CD14-positive monocyte (primary cell): ENCODE results near the gene MOGAT2. TPM values are rescaled to one million over a fixed set of nuclear protein-coding genes. Genes with fewer than 3 reads are reported as not detected.

Source experiments
- DNase-seq, 3 donors: peaks; one replicate each; pipeline ENCODE4 v3.0.0-alpha.2; 2011 to 2022
- H2AFZ ChIP-seq: 2 replicates; pipeline ENCODE4 v1.6.0; 2012; ENCODE audit warnings: mild to moderate bottlenecking, low read depth, low read length, inconsistent platforms; ENCODE audit not compliant: insufficient read depth, poor library complexity, severe bottlenecking
- H3K27ac ChIP-seq, 2 donors: 1 replicate in 1 of 2; 2 replicates in 1 of 2; pipeline ENCODE4 v1.5.1; 2012 to 2013; ENCODE audit warnings: low read length in 2 of 2, control low read depth in 1 of 2, inconsistent platforms in 1 of 2, low read depth in 1 of 2, mild to moderate bottlenecking in 1 of 2
- H3K27me3 ChIP-seq, 2 donors: one replicate each; pipeline versions ENCODE4 v1.6.0 to v1.6.1; 2011 to 2013; ENCODE audit warnings: low read length in 2 of 2; ENCODE audit not compliant: control insufficient read depth in 2 of 2, insufficient read depth in 2 of 2
- H3K36me3 ChIP-seq, 2 donors: replicated peaks in 1 of 2; 1 replicate in 1 of 2; 2 replicates in 1 of 2; pipeline versions ENCODE4 v1.5.1 to v1.6.1; 2012 to 2013; ENCODE audit warnings: low read length in 2 of 2, control low read depth in 1 of 2, inconsistent platforms in 1 of 2, mild to moderate bottlenecking in 1 of 2; ENCODE audit not compliant: insufficient read depth in 2 of 2, control insufficient read depth in 1 of 2
- H3K4me1 ChIP-seq, 2 donors: 1 replicate in 1 of 2; 2 replicates in 1 of 2; pipeline versions ENCODE4 v1.5.1 to v1.6.1; 2012 to 2013; ENCODE audit warnings: low read length in 2 of 2, control low read depth in 1 of 2, inconsistent platforms in 1 of 2, mild to moderate bottlenecking in 1 of 2, moderate library complexity in 1 of 2; ENCODE audit not compliant: insufficient read depth in 2 of 2, control insufficient read depth in 1 of 2
- H3K4me2 ChIP-seq: replicated peaks from 2 replicates; pipeline ENCODE3; 2012; ENCODE audit warnings: low read length, moderate library complexity, mild to moderate bottlenecking; ENCODE audit not compliant: poor library complexity, severe bottlenecking; ENCODE audit errors: extremely low read depth
- H3K4me3 ChIP-seq, 3 experiments: fragments of 200-600 bp in 1 of 3; sonication (generic) in 1 of 3; replicated peaks in 1 of 3; 1 replicate in 2 of 3; 2 replicates in 1 of 3; pipeline ENCODE4 v1.5.1; 2011 to 2013; ENCODE audit warnings: low read length in 3 of 3, mild to moderate bottlenecking in 3 of 3, control low read depth in 2 of 3, low read depth in 2 of 3, inconsistent platforms in 1 of 3, moderate library complexity in 1 of 3
- H3K79me2 ChIP-seq: 2 replicates; pipeline ENCODE4 v1.6.0; 2012; ENCODE audit warnings: mild to moderate bottlenecking, control low read depth, inconsistent platforms, low read length, moderate library complexity; ENCODE audit not compliant: insufficient read depth
- H3K9ac ChIP-seq: 2 replicates; pipeline ENCODE4 v1.6.0; 2017; ENCODE audit warnings: low read length, mild to moderate bottlenecking; ENCODE audit not compliant: insufficient read depth, poor library complexity, severe bottlenecking
- H3K9me3 ChIP-seq, 2 donors: replicated peaks in 1 of 2; 1 replicate in 1 of 2; 2 replicates in 1 of 2; pipeline versions ENCODE4 v1.5.1 to v1.6.1; 2012 to 2013; ENCODE audit warnings: low read length in 2 of 2, control low read depth in 1 of 2; ENCODE audit not compliant: control insufficient read depth in 1 of 2, insufficient read depth in 1 of 2
- H4K20me1 ChIP-seq: 2 replicates; pipeline ENCODE4 v1.6.0; 2012; ENCODE audit warnings: mild to moderate bottlenecking, low read length, control low read depth, moderate library complexity; ENCODE audit not compliant: insufficient read depth
- H3K27ac Mint-ChIP-seq, 7 donors: one replicate each; pipeline ENCODE4 v1.8.0; 2020; ENCODE audit warnings: mild to moderate bottlenecking in 7 of 7, mixed read lengths in 7 of 7, moderate library complexity in 6 of 7, inconsistent platforms in 2 of 7
- H3K27me3 Mint-ChIP-seq, 3 donors: one replicate each; pipeline ENCODE4 v1.8.0; 2021 to 2022; ENCODE audit warnings: low read depth in 3 of 3, mild to moderate bottlenecking in 3 of 3, mixed read lengths in 3 of 3, moderate library complexity in 3 of 3, inconsistent platforms in 1 of 3
- H3K36me3 Mint-ChIP-seq, 2 donors: one replicate each; pipeline ENCODE4 v1.8.0; 2020; ENCODE audit warnings: mixed read lengths in 2 of 2, inconsistent platforms in 1 of 2, mild to moderate bottlenecking in 1 of 2
- H3K4me1 Mint-ChIP-seq: one replicate; pipeline ENCODE4 v1.8.0; 2020; ENCODE audit warnings: mild to moderate bottlenecking, mixed read lengths
- H3K4me3 Mint-ChIP-seq, 2 donors: one replicate each; pipeline ENCODE4 v1.8.0; 2020; ENCODE audit warnings: mild to moderate bottlenecking in 2 of 2, mixed read lengths in 2 of 2, moderate library complexity in 1 of 2
- H3K9me3 Mint-ChIP-seq, 7 donors: one replicate each; pipeline ENCODE4 v1.8.0; 2020 to 2022; ENCODE audit warnings: mixed read lengths in 7 of 7, mild to moderate bottlenecking in 6 of 7, moderate library complexity in 6 of 7, inconsistent platforms in 2 of 7
- WGBS: methylation state at CpG from one replicate; pipeline ENCODE4 v1.1.5; 2013; ENCODE audit warnings: missing lambda C conversion rate; ENCODE audit not compliant: insufficient coverage; 5-methylcytosine and 5-hydroxymethylcytosine counted together
- intact Hi-C, 2 donors: fragments of 100-400 bp; cut with micrococcal nuclease; formaldehyde crosslinking; loops; one replicate each; pipeline versions ENCODE4 v1.15.0 to v1.15.1; 2023
- polyA plus RNA-seq, 3 donors: library from polyadenylated mRNA; depleted of rRNA in 1 of 3; unstranded in 2 of 3; stranded (reverse) in 1 of 3; fragments of 300-500 nt in 2 of 3; fragments of >200 nt in 1 of 3; fragmentation: Illumina TruSeq in 2 of 3; gene quantifications; 1 replicate in 2 of 3; 2 replicates in 1 of 3; pipeline ENCODE4 v1.2.3, GENCODE V29; 2012 to 2021
- TF ChIP-seq, protein P1 (sequence below): fragments of 200-600 bp; IDR thresholded peaks from one replicate; pipeline ENCODE4 v1.8.0; 2022; ENCODE audit warnings: antibody characterized with exemption, mild to moderate bottlenecking

Gene MOGAT2
- polyA plus RNA-seq, 3 donors, result not detected

DNA sequence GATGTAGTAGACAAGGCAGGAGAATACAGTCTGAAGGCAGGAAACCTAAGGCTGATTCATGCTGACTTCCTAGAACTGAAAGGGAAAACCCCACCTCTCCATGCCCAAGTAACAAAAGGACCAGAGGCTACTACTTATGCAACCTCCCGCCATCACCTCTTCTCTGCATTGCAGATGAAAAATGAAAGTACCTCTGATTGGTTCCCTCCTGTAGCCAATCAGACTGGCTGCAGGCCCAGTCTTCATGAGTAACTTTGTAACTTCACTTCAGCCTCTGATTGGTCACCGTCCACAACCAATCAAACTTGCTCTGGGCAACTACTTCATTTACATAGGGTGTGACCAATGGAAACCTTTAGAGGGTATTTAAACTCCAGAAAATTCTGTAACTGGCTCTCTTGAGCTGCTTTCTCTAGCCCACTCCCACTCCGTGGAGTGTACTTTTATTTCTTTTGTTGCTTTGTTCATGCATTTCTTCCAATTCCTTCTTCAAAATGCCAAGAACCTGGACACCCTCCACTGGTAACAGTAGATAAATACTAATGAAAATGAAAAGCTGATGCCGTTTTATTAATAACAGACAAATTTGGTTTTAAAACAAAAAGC lies 43.6 kb upstream of the MOGAT2 start:
- no peak overlapping the region for H3K4me2 ChIP-seq
- Mint-ChIP-seq H3K4me3 (peak overlapping the region in 1 of 2 donors; percentile 44), H3K4me1 (peaks cover under 1% of the 10 kb centered on the region), H3K27ac (no peak overlapping the region), H3K27me3 (peaks cover 52 to 69% (median 56%) of the 10 kb centered on the region in 3 donors), H3K36me3 (no peaks in the 10 kb centered on the region), H3K9me3 (peaks cover 4 to 29% (median 19%) of the 10 kb centered on the region in 7 donors)
- peaks cover under 1 to 1% of the 10 kb centered on the region in 2 donors for H3K4me1 ChIP-seq
- no peaks in the 10 kb centered on the region for H3K36me3 ChIP-seq
- no peak overlapping the region for H3K4me3 ChIP-seq
- no peaks in the 10 kb centered on the region for H3K79me2 ChIP-seq
- TF ChIP-seq, protein P1, sequence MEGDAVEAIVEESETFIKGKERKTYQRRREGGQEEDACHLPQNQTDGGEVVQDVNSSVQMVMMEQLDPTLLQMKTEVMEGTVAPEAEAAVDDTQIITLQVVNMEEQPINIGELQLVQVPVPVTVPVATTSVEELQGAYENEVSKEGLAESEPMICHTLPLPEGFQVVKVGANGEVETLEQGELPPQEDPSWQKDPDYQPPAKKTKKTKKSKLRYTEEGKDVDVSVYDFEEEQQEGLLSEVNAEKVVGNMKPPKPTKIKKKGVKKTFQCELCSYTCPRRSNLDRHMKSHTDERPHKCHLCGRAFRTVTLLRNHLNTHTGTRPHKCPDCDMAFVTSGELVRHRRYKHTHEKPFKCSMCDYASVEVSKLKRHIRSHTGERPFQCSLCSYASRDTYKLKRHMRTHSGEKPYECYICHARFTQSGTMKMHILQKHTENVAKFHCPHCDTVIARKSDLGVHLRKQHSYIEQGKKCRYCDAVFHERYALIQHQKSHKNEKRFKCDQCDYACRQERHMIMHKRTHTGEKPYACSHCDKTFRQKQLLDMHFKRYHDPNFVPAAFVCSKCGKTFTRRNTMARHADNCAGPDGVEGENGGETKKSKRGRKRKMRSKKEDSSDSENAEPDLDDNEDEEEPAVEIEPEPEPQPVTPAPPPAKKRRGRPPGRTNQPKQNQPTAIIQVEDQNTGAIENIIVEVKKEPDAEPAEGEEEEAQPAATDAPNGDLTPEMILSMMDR, result no peak
- no peaks in the 10 kb centered on the region for H4K20me1 ChIP-seq
- WGBS, result 100% methylated on average over 1 of the region's 4 CpGs
- intact Hi-C loops, result no loop called here
- peaks cover 11 to 21% of the 10 kb centered on the region in 2 donors for H3K9me3 ChIP-seq
- no peak overlapping the region for H3K9ac ChIP-seq
- DNase-seq, result peak in 2 of 3 donors; percentile 2 to 56
- H2AFZ ChIP-seq, result no peak overlapping the region
- H3K27me3 ChIP-seq, result peaks cover 38 to 54% of the 10 kb centered on the region in 2 donors
- H3K27ac ChIP-seq, result no peak overlapping the region

- H3K36me3 Mint-ChIP-seq, result no peaks in the 10 kb centered on the region
- peaks cover 26 to 51% (median 31%) of the 10 kb centered on the region in 3 donors for H3K27me3 Mint-ChIP-seq
- intact Hi-C loops, result no loop called here
- TF ChIP-seq, protein P1, result no peak
- Histone ChIP-seq H2AFZ (no peak overlapping the region), H4K20me1 (no peaks in the 10 kb centered on the region), H3K27ac (no peak overlapping the region), H3K9me3 (peaks cover 11 to 12% of the 10 kb centered on the region in 2 donors), H3K4me2 (no peak overlapping the region), H3K27me3 (peaks cover 10 to 26% of the 10 kb centered on the region in 2 donors), H3K4me3 (no peak overlapping the region), H3K79me2 (no peaks in the 10 kb centered on the region), H3K36me3 (no peaks in the 10 kb centered on the region), H3K9ac (no peak overlapping the region), H3K4me1 (no peaks in the 10 kb centered on the region)
- DNase-seq, result no peak
- no peaks in the 10 kb centered on the region for H3K4me1 Mint-ChIP-seq
- peaks cover 4 to 21% (median 17%) of the 10 kb centered on the region in 7 donors for H3K9me3 Mint-ChIP-seq
- no peak overlapping the region for H3K4me3 Mint-ChIP-seq
- no peak overlapping the region for H3K27ac Mint-ChIP-seq
- no CpG with 5 or more reads among the region's 1 CpG for WGBS
Observed at GRCh38 chr11:75677275-75677674, 40.4 kb upstream of the MOGAT2 start.
